GM18508 (cell line): ENCODE results near the gene FHL2.
"Not testable (repeated sequence)": the region's sequence is repeated elsewhere in the genome, so short reads cannot be mapped to it uniquely, and the experiment has no call there.

ENCODE experiments used
- ATAC-seq: cut with Tn5 transposase; IDR thresholded peaks from one replicate; pipeline ENCODE4 v1.9.1; 2021; ENCODE audit warnings: moderate number of reproducible peaks; ENCODE audit not compliant: insufficient read depth, unreplicated experiment

FHL2 gene

DNA sequence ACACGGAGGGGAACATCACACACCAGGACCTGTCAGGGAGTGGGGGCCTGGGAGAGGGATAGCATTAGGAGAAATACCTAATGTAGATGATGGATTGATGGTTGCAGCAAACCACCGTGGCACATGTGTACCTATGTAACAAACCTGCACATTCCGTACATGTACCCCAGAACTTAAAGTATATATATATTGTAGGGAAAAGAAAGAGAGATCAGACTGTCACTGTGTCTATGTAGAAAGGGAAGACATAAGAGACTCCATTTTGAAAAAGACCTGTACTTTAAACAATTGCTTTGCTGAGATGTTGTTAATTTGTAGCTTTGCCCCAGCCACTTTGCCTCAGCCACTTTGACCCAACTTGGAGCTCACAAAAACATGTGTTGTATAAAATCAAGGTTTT lies 26.0 kb upstream of the FHL2 start:
- ATAC-seq = not testable (repeated sequence)

DNA sequence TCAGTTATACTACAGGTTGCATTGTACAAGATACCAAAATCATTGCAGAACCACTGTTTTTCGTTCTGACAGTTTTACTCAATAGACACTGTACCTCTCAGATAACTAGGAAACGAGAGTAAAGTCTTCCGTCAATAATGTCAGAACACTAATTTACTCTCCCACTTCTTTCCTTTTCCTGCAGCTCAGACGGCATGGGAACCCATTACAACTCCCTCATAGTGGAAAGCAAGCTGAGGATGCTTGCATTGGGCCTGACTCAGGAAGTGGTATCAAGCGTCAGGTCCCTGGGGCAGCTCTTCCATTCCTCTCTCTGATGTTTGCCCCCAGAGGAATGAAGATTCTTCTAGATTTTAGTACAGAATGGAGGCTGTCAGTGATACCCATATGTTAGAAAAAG lies 23.9 kb upstream of the FHL2 start:
- no peak for ATAC-seq

DNA sequence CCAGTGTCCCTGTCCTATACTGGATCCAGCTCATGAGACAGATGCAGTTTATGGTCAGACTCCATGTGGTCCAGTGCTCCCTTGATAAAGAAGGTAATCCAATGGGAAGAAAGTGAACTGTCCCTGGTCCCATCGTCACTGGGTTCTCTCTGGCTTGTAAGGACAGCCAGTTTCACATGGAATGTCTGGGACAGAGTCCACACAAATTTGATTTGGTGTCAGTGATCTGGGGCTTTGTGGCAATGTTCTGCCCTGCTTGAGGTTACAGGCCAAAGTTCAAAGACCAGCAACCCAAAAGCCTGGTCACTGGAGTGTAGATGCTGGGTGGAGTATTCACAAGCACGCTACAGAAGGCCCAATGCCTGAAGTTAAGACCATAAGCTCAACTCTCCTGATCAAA lies 22.2 kb upstream of the FHL2 start:
- ATAC-seq = no peak

DNA sequence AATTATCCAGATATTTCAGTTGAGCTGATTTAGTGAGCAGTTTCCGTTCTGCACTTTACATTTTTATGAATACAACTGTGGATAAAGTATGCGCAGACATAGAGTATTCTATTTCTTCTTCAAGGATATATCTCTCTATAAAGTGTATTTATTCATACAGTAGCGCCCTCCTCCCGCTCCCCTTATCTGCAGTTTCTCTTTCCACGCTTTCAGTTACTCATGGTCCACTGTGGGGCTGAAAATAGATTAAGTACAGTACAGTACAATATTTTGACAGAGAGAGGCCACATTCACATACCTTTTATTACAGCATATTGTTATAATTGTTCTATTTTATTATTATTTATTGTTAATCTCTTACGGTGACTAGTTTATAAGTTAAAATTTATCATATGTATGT lies 19.7 kb upstream of the FHL2 start:
- ATAC-seq = no peak

DNA sequence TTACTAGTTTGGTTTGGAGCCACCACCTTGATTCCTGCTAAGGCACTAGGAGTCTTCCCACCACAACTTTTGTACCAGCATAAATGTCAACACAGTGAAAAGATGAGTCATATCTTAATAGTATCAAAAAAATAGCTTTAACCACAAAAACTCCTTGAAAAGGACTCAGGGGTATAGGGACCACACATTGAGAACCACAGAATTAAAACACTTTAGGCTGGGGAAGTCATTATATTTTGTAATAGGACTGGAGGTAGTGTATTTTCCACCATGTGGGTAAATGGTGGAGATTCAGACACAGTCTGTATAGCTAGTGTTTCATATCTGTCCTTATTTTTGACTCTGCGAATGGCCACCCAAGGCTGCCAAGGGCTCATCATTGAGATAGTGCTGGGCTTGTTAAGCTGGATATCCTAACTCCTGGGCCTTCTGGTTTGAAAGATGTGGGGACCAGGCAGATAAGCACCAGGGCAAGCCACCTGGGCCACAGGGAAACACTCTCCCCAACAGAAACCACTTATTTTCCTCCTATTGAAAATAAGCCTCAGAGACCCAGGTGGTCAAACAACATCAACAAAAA lies 19.1 kb upstream of the FHL2 start:
- ATAC-seq = no peak

DNA sequence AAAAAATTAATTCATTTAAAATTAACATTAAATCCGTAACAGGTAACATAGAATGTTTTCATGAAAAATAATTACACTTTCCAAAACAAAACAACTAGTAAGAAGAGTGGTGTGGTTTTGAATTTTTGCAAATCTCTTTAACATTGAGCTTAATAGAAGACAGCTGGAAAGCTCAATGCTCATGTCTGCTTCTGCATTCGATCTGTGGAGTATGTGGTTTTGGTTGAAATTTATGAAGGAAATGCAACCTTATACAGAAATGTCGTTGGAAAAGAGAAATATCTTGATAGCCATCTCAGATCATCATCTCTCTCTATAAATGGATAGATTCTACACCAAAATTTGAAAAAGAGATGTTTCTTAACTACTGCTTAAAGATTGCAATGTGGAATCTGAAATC lies 17.3 kb upstream of the FHL2 start:
- no peak for ATAC-seq

DNA sequence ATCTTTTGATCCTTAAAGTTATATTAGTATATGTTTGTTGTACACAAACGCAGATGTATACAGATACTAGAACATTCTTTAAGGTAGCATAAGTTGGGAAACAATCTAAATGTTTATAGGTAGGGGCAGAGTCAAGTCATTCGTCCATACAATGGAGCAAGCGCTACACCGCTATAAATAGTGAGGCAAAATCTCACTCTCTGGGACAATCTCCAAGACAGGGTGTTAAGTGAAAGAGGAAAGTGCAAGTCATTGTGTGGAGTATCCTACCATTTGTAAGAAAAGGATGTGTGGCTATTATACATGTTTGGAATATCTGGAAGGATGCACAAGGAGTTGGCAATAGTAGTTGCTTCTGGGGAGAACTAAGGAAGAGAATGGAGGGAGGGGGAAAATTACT lies 16.2 kb upstream of the FHL2 start:
- ATAC-seq = no peak

DNA sequence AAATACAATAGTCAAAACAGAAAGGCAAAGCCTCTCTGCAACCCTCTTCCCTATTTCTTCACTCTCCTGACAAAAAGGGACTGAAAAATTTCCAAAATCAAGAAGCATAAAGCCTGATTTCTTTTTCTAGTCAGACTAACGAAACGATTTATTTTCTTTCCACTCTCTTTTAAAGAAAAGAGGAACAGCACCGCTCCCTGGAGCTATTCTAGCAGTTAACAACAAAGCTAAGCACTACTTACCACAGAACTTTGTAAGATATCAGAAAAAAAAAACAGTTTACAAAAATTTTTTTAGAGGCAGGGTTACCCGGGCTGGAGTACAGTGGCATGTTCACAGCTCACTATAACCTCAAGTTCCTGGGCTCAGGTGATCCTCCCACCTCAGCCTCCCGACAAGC lies 14.4 kb upstream of the FHL2 start:
- no peak for ATAC-seq

DNA sequence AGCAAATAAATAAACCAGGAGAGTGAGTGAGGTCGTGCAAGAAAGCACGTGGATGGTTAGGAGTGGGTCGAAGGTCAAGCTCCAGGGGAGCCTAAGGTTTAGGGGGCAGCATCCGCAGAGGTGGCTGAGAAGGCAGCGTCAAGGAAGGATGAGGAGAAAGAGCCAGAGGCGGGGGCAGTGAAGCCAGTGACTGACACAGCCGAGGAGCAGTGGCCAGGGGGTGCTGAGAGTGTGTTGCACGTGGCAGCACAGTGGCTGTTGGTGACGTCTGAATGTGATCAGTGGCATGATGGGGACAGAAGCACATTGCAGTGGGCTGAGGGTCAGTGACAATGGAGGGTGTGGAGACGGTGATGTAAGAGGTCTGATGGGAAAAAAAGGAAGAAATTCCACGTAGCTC lies 13.7 kb upstream of the FHL2 start:
- ATAC-seq = no peak

DNA sequence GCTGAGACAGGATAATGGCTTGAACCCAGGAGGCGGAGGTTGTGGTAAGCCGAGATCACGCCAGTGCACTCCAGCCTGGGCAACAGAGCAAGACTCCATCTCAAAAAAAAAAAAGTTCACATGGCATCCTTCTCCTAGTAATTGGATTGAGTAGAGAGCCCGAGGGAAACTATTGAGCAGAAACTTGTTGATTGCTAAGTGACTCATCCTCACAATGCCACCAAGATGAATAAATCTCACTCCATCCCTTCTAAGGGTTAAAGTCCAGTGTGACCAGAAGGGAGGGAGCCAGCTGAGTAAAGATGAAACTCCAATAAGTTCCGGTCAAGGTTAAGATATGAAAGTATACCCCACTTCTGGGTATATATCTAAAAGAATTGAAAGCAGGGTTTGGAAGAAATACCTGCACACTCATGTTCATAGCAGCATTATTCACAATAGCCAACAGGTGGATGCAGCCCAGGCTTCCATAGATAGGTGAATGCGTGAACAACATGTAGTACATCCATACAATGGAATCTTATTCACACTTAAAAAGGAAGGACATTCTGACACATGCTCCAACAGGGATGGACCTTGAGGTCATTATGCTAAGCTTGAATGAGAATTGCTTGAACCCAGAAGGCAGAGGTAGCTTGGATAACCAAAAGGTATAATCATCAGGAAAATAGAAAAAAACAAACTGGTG lies 13.0 kb upstream of the FHL2 start:
- ATAC-seq = peak; percentile 76

DNA sequence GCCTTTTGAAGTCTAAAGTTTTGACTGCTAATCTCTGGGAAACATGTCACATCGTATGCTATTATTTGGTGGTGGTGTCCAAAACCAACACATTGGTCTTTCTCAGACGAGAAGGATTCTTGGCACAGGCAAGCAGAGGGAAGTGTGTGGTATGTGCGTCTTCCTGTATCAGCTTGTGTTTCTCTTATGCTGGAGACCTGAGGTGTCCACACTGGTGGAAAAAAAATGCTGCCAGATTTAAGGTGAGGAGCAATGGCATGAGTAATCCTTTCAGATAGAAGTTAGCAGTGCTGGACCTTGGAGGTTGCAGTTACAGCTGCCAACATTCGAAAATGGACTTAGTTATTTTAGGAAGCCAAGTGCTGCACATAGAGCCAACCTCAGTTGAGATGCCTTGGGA lies 11.7 kb upstream of the FHL2 start:
- no peak for ATAC-seq

DNA sequence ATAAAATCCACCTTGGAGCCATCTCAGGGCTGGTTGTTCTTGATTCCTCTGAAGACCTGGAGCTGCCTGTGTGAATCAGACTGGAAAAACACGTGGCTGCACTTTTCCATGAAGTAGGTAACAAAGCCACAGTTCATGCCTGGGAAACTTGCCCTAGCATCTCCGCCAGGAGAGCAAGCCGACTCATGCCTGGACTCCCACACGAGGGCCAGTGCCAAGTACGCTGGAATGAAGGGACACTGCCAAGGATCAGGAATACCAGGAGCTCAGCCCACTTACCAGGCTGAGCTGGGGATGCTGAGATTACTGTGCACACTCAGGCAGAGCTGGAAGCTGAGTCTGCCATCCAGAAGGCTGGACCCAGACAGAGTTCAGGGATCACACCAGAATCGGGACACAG lies 10.9 kb upstream of the FHL2 start:
- ATAC-seq = no peak

DNA sequence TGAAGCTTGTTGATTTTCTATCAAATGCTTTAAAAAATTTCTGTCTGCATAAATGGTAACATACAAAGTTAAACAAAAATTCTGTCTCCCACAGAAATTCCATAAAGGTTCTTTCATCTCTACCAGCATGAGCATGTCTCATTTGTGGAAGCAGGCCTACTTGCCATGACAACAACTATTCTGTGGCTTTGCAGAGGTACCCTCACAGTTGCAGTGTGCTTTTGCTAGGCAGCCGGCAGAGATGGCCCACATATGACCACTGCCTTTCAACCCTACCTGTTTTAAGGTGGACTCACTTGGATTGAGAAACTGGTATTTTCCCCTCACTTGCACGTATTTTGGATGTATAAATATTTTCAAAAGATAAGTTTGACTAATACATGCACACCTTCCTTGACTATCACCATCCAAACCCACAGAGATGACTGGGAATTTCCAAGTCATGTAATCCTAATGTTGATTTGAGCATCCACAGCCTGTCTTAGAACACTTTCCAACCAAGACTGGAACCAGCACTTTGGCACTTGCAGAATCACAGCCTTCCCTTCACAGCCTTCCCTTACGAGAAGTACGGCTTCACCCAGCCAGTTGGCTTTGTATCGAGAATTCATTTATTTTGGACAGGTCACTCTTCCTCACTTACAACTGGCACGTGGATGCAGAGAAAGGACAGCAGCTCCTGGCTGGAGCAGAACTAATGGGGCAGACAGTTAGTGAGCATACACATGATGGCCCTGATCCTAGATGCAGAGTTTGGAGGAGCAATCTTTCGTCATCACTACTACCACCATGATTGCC lies 9.3 kb upstream of the FHL2 start:
- no peak for ATAC-seq

DNA sequence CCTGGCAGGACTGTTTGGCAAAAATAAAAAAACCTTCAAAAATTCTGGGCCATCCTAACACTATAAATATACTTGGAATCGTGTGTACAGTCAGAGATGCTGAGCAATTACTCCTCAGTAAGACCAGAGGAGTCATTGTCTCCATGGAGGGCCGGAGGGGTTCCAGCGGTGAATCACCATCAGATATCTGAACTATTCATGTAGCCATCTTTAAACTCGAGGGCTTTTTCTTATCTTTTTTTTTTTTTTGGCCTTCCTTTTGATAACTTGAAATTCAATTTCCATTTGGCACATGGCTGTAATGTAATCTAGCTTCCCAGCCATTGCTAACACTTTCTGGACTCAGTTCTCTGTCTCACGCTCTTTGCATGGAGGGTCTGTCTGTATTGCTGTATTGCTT lies 7.4 kb upstream of the FHL2 start:
- ATAC-seq = no peak

DNA sequence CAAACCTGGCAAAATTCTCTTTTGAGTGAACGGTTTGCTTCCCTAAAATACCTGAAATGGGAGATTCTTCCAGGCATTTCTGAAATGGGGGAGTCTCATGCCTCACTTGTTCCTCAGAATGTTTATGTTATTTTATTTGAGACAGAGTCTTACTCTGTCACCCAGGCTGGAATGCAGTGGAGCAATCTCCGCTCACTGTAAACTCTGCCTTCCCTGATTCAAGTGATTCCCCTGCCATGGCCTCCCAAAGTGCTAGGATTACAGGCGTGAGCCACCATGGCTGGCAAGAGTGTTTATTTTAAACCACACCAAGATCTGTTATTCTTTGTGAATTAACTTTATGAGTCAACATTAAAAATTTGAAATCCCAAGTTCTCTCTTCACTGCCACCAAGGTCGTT lies 6.4 kb upstream of the FHL2 start:
- no peak for ATAC-seq

DNA sequence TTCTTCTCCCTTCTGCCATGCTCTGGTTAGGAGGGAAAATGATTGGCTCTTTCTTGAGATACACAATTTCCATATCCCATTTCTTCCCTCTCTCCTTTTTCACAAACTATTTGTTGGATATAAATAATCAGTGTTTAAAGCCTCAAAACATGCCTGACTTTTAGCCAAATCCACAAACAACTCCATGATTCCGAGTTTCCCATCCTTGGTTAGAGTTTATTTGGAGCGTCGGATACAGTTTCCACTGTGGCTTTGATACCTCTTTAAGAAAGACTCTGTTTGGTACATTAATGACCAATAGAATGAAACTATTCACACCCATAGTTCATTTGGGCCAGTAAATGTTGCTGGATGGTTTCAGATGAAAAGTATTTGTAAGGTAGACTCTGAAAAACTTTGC lies 5.9 kb upstream of the FHL2 start:
- ATAC-seq = no peak

DNA sequence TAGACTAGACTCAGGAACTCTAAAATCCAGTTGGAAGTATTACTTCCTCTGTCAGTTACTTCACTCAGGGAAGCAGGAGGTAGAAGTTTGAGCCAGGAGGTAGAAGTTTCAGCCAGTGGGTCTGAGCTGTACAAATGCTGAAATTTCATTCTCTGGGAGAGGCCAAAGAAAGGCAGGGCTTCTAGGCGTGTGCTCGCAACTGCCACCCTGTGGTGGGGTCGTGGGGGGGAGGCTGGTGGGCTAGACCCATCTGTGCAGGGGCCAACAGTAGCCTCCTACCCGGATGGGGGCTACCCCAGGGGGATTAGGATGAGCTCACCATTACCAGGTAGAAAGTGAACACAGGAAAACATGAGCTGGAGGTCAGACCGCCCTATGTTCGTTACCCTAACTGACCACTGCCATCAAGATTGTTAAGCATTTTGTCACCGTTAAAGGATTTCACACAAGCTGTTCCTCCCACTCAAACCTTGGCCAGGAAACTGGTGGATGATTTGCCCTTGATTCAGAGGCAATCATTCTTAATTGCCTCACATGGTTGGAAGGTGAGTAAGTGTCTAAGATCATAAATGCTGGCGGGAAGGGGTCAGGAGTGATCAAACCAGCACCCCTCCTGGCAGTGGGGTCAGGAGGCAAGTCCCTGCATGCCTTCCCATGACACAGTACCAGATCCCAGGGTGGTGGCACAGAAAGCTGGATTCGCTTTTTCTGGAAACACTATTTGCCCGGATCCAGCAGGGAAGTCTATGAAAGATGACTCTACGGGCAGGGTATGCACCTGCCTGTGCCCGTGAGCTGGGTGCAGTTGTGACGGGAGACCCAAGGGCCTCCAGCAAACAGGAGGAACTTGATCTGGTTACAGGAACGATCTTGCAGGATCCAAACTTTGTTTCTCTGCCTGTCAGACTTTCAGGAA lies 5.2 kb upstream of the FHL2 start:
- ATAC-seq = no peak

DNA sequence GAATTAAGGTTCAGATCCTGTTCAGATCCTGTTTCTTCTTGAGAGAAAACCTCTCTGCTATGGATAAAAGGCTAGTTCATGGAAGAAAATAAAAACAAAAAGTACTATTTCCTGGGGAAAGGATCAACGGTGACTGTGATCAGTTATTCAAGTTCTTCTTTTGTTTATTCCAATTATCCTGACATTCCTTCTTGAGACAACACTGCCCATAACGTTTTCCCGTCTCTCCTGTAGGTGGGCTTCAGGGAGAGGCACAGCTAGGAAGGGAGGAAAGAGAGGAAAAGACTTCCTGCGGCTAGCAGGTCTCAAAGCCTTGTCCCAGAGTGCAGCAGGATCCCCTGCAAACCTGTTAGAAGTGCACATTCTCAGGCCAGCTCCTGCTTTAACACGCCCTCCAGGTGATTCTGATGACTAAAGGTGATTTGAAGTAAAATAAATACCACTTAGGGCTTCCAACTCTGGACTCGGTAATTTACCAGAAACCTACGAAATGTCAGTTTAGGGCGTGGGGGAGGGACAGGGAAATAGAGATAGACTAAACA lies 4.5 kb upstream of the FHL2 start:
- no peak for ATAC-seq

DNA sequence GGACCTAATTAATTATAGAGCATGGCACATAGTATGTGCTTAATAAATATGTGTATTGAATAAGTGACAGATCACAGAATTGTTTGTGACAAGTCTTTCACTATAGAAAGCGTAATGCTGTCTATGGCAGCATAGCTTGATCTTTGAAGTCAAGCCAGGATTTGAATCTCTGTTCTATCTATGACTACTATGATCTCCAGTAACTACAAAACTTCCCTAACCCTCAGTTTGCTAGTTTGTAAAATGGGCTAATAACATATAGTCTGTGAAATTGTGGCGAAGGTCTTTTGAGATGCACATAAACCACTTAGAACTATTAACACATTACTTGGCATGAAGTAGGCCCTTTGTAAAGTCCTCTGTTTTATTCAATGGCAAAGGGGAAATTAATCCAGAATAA lies 4.0 kb upstream of the FHL2 start:
- no peak for ATAC-seq

DNA sequence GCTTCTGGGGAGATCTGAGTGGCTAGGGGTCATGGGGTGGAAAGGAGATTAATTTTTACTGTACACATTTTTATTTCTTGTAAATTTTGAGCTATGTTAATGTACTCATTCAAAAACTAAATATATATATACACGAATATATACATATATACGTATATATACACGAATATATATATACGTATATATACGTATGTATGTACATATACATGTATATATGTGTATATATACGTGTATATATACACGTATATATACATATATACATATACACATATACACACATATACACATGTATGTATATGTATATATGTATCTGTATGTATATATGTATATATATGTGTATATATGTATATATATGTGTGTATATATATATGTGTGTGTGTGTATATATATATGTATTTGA lies 3.0 kb upstream of the FHL2 start:
- no peak for ATAC-seq

DNA sequence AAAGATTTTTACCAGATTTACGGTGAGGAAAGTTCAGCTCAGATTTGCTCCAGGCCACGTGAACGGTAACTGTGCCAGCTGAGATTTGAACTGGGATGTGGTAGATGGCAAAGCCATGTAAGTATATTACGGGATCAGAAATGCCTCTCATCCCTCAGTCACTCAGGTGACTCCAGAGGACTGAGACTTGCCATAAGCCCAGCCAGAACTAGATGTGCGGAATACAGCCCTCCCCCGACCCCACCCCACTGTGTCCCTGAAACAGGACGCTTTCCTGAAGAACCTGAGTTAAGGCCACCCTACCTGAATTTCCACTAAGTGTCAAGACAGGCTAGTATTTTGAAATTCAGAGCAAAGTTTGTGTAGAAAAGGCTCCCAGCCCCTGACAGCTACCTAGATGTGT lies 1.3 kb upstream of the FHL2 start:
- ATAC-seq = no peak
